ENCODE measurements around the gene MEA1. TPM values are rescaled to one million over a fixed set of nuclear protein-coding genes. Genes with fewer than 3 reads are reported as not detected.

Gene MEA1
- total and polyA plus RNA-seq, 2 donors (not counting 1 experiment from before 2014, with no cell fraction given): 60.9 to 81.0 TPM

- no peaks in the 10 kb centered on the region for H3K27me3 ChIP-seq (ENCODE audit: control insufficient read depth, insufficient read depth, low read length)
- no peaks in the 10 kb centered on the region for H3K9me3 ChIP-seq (ENCODE audit: control insufficient read depth, insufficient read depth, low read depth, low read length)
- no peak overlapping the region for H3K9ac ChIP-seq (ENCODE audit: insufficient read depth, low read length)
- H3K4me1 ChIP-seq (ENCODE audit: control insufficient read depth, extremely low read depth, insufficient read depth, low read length): peaks cover 12% of the 10 kb centered on the region
- TF ChIP-seq EZH2 (IDR thresholded peaks at IDR 0.05; ENCODE audit: low read length, missing control alignments): no peak
- no peak for TF ChIP-seq CTCF (conservative IDR thresholded peaks at IDR 0.05 in 1 of 2, IDR thresholded peaks at IDR 0.05 in 1 of 2; ENCODE audit: low read depth in 1 of 2, low read length in 2 of 2)
- H3K36me3 ChIP-seq (ENCODE audit: control insufficient read depth, insufficient read depth, low read length): peaks cover 15% of the 10 kb centered on the region
- peak overlapping the region in 3 of 4 experiments; percentile 52 to 85 (median 72) for H3K4me3 ChIP-seq (replicated peaks in 1 of 4; ENCODE audit: control extremely low read depth in 1 of 4, insufficient read depth in 1 of 4, low read depth in 3 of 4, low read length in 4 of 4)
- peak in 1 of 2 donors; percentile 36 for DNase-seq (ENCODE audit: low read depth in 2 of 2)
- no peaks in the 10 kb centered on the region for H4K20me1 ChIP-seq (ENCODE audit: control insufficient read depth, extremely low read depth, insufficient read depth, low read length)
- peak overlapping the region; percentile 92 for H3K27ac ChIP-seq (ENCODE audit: insufficient read depth, low read length)
- peak overlapping the region; percentile 25 for H3K4me2 ChIP-seq (ENCODE audit: extremely low read depth, insufficient read depth, low read length)
- peaks cover 31% of the 10 kb centered on the region for H3K79me2 ChIP-seq (ENCODE audit: control insufficient read depth, insufficient read depth, low read length)
- no peak overlapping the region for H2AFZ ChIP-seq (ENCODE audit: low read length)
Measured at GRCh38 chr6:43054206-43054943, 40.6 kb upstream of the MEA1 start.

- Histone ChIP-seq H3K9me3 (ENCODE audit: control insufficient read depth, insufficient read depth, low read depth, low read length) (no peaks in the 10 kb centered on the region), H3K4me3 (replicated peaks in 1 of 4; ENCODE audit: control extremely low read depth in 1 of 4, insufficient read depth in 1 of 4, low read depth in 3 of 4, low read length in 4 of 4) (peak within 1 kb of the TSS; percentile 52 to 85 (median 69)), H3K36me3 (ENCODE audit: control insufficient read depth, insufficient read depth, low read length) (peaks cover 16% of the 10 kb centered on the region), H2AFZ (ENCODE audit: low read length) (no peak within 1 kb of the TSS), H3K4me1 (ENCODE audit: control insufficient read depth, extremely low read depth, insufficient read depth, low read length) (peaks cover 12% of the 10 kb centered on the region), H3K27ac (ENCODE audit: insufficient read depth, low read length) (peak within 1 kb of the TSS; percentile 92), H3K79me2 (ENCODE audit: control insufficient read depth, insufficient read depth, low read length) (peaks cover 26% of the 10 kb centered on the region), H3K27me3 (ENCODE audit: control insufficient read depth, insufficient read depth, low read length) (no peaks in the 10 kb centered on the region), H3K4me2 (ENCODE audit: extremely low read depth, insufficient read depth, low read length) (peak within 1 kb of the TSS; percentile 94), H4K20me1 (ENCODE audit: control insufficient read depth, extremely low read depth, insufficient read depth, low read length) (no peaks in the 10 kb centered on the region), H3K9ac (ENCODE audit: insufficient read depth, low read length) (peak within 1 kb of the TSS; percentile 93)
- TF ChIP-seq EZH2 (IDR thresholded peaks at IDR 0.05; ENCODE audit: low read length, missing control alignments): no peak
- no peak for TF ChIP-seq CTCF (conservative IDR thresholded peaks at IDR 0.05 in 1 of 2, IDR thresholded peaks at IDR 0.05 in 1 of 2; ENCODE audit: low read depth in 1 of 2, low read length in 2 of 2)
- peak; percentile 96 for DNase-seq (ENCODE audit: low read depth in 2 of 2)
Measured at GRCh38 chr6:43053545-43054205, 39.9 kb upstream of the MEA1 start, which contains the start of gene CUL7. CUL7 (minus strand) TSS chr6:43053851; CDS start chr6:43052788, 1,063 bp downstream.

- peaks cover 18% of the 10 kb centered on the region for H3K36me3 ChIP-seq (ENCODE audit: control insufficient read depth, insufficient read depth, low read length)
Measured at GRCh38 chr6:43052842-43053544, 39.2 kb upstream of the MEA1 start.

More at GRCh38 chr6:43052842-43053544, 39.2 kb upstream of the MEA1 start:
- peak overlapping the region; percentile 92 for H3K27ac ChIP-seq (ENCODE audit: insufficient read depth, low read length)
- peak overlapping the region; percentile 52 to 85 (median 69) for H3K4me3 ChIP-seq (replicated peaks in 1 of 4; ENCODE audit: control extremely low read depth in 1 of 4, insufficient read depth in 1 of 4, low read depth in 3 of 4, low read length in 4 of 4)
- peak overlapping the region; percentile 93 for H3K9ac ChIP-seq (ENCODE audit: insufficient read depth, low read length)
- no peak overlapping the region for H2AFZ ChIP-seq (ENCODE audit: low read length)
- DNase-seq (ENCODE audit: low read depth in 2 of 2): peak; percentile 20 to 29
- H3K4me1 ChIP-seq (ENCODE audit: control insufficient read depth, extremely low read depth, insufficient read depth, low read length): peaks cover 8% of the 10 kb centered on the region
- H3K79me2 ChIP-seq (ENCODE audit: control insufficient read depth, insufficient read depth, low read length): peaks cover 19% of the 10 kb centered on the region
- H3K4me2 ChIP-seq (ENCODE audit: extremely low read depth, insufficient read depth, low read length): peak overlapping the region; percentile 94
- H3K27me3 ChIP-seq (ENCODE audit: control insufficient read depth, insufficient read depth, low read length): no peaks in the 10 kb centered on the region
- no peaks in the 10 kb centered on the region for H3K9me3 ChIP-seq (ENCODE audit: control insufficient read depth, insufficient read depth, low read depth, low read length)
- no peaks in the 10 kb centered on the region for H4K20me1 ChIP-seq (ENCODE audit: control insufficient read depth, extremely low read depth, insufficient read depth, low read length)
- no peak for TF ChIP-seq CTCF (conservative IDR thresholded peaks at IDR 0.05 in 1 of 2, IDR thresholded peaks at IDR 0.05 in 1 of 2; ENCODE audit: low read depth in 1 of 2, low read length in 2 of 2)
